ENCODE results near the gene ADAMTS19. TPM values are rescaled to one million over a fixed set of nuclear protein-coding genes. Genes with fewer than 3 reads are reported as not detected.

ADAMTS19 gene
- total RNA-seq, 1 donor from 2014 or later: 0.12 TPM

- H3K36me3 Mint-ChIP-seq (ENCODE audit: low read depth): no peaks in the 10 kb centered on the region
- DNase-seq (ENCODE audit: low spot score): no peak
- no peaks in the 10 kb centered on the region for H3K9me3 Mint-ChIP-seq (ENCODE audit: low read depth)
- peaks cover 5% of the 10 kb centered on the region for H3K4me1 Mint-ChIP-seq (ENCODE audit: low read depth)
- H3K4me3 Mint-ChIP-seq (ENCODE audit: unreplicated experiment): no peak overlapping the region
- TF ChIP-seq CTCF (IDR thresholded peaks at IDR 0.05): no peak
- H3K27ac Mint-ChIP-seq (ENCODE audit: unreplicated experiment): no peak overlapping the region
- H3K27me3 Mint-ChIP-seq (ENCODE audit: low read depth): peaks cover 25% of the 10 kb centered on the region
These were observed 5.8 kb downstream of the ADAMTS19 start for GRCh38 chr5:129465776-129466344.

- H3K27ac Mint-ChIP-seq (ENCODE audit: unreplicated experiment): no peak overlapping the region
- H3K27me3 Mint-ChIP-seq (ENCODE audit: low read depth): peaks cover 3% of the 10 kb centered on the region
- no peaks in the 10 kb centered on the region for H3K4me1 Mint-ChIP-seq (ENCODE audit: low read depth)
- no peak overlapping the region for H3K4me3 Mint-ChIP-seq (ENCODE audit: unreplicated experiment)
- no peaks in the 10 kb centered on the region for H3K36me3 Mint-ChIP-seq (ENCODE audit: low read depth)
- TF ChIP-seq CTCF (IDR thresholded peaks at IDR 0.05): no peak
- DNase-seq (ENCODE audit: low spot score): no peak
- H3K9me3 Mint-ChIP-seq (ENCODE audit: low read depth): no peaks in the 10 kb centered on the region
These were observed 14.4 kb downstream of the ADAMTS19 start for GRCh38 chr5:129474544-129474943.

GRCh38 chr5:129476751-129477150, 16.7 kb downstream of the ADAMTS19 start:
- no peaks in the 10 kb centered on the region for H3K9me3 Mint-ChIP-seq (ENCODE audit: low read depth)
- no peak for TF ChIP-seq CTCF (IDR thresholded peaks at IDR 0.05)
- peaks cover 1% of the 10 kb centered on the region for H3K36me3 Mint-ChIP-seq (ENCODE audit: low read depth)
- peaks cover 1% of the 10 kb centered on the region for H3K27me3 Mint-ChIP-seq (ENCODE audit: low read depth)
- no peak for DNase-seq (ENCODE audit: low spot score)
- H3K4me1 Mint-ChIP-seq (ENCODE audit: low read depth): no peaks in the 10 kb centered on the region
- H3K27ac Mint-ChIP-seq (ENCODE audit: unreplicated experiment): no peak overlapping the region
- no peak overlapping the region for H3K4me3 Mint-ChIP-seq (ENCODE audit: unreplicated experiment)

- Mint-ChIP-seq H3K9me3 (ENCODE audit: low read depth) (no peaks in the 10 kb centered on the region), H3K4me1 (ENCODE audit: low read depth) (no peaks in the 10 kb centered on the region), H3K4me3 (ENCODE audit: unreplicated experiment) (no peak overlapping the region), H3K27me3 (ENCODE audit: low read depth) (peaks cover 1% of the 10 kb centered on the region), H3K36me3 (ENCODE audit: low read depth) (peaks cover 1% of the 10 kb centered on the region), H3K27ac (ENCODE audit: unreplicated experiment) (no peak overlapping the region)
- TF ChIP-seq CTCF (IDR thresholded peaks at IDR 0.05): no peak
- no peak for DNase-seq (ENCODE audit: low spot score)
These were observed 17.4 kb downstream of the ADAMTS19 start for GRCh38 chr5:129477532-129477931.

GRCh38 chr5:129481161-129481560, 21.1 kb downstream of the ADAMTS19 start:
- Mint-ChIP-seq H3K27ac (ENCODE audit: unreplicated experiment) (no peak overlapping the region), H3K9me3 (ENCODE audit: low read depth) (no peaks in the 10 kb centered on the region), H3K36me3 (ENCODE audit: low read depth) (peaks cover 1% of the 10 kb centered on the region), H3K4me3 (ENCODE audit: unreplicated experiment) (no peak overlapping the region), H3K27me3 (ENCODE audit: low read depth) (peaks cover 1% of the 10 kb centered on the region), H3K4me1 (ENCODE audit: low read depth) (no peaks in the 10 kb centered on the region)
- DNase-seq (ENCODE audit: low spot score): no peak
- TF ChIP-seq CTCF (IDR thresholded peaks at IDR 0.05): no peak
